ENCODE results near the gene PRKCA.

Gene PRKCA

DNA sequence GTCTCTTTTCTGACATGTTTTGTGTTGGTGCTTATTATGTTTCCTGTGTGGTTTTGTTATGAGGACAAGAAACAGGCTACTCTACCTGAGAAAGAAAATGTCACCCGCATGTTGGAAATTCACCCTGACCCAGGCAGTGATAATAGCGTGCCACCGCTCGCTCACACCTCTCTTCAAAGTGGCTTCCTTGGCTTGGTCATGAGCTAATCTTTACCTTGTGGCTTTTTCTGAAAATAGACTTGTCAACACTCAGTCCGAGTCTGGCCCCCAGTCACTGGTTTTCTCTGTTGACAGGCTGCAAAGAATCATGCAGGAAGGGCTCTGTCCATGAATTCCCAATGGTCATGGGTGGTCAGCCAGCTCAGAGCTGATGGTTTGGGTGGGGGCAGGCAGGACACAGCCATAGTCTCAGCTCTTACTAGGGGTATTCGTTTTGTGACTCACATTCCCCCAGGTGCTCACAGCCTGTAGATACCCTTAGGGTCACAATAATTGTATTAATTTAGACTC, 411.2 kb downstream of the PRKCA start:
- Histone ChIP-seq H3K27ac (no peak overlapping the region), H3K9me3 (ENCODE audit: low read depth, low read length) (no peaks in the 10 kb centered on the region), H3K9ac (ENCODE audit: insufficient read length) (no peak overlapping the region), H3K4me3 (no peak overlapping the region), H3K36me3 (ENCODE audit: insufficient read depth, low read length) (no peaks in the 10 kb centered on the region)
- DNase-seq (ENCODE audit: low read depth, low spot score) = no peak
- TF ChIP-seq POLR2AphosphoS5 (IDR thresholded peaks at IDR 0.05; ENCODE audit: borderline replicate concordance, low read depth, low read length) (no peak), FOXP2 (optimal IDR thresholded peaks at IDR 0.05; ENCODE audit: control extremely low read depth, extremely low read length, insufficient read depth) (no peak), EZH2 (IDR thresholded peaks at IDR 0.05) (no peak)

DNA sequence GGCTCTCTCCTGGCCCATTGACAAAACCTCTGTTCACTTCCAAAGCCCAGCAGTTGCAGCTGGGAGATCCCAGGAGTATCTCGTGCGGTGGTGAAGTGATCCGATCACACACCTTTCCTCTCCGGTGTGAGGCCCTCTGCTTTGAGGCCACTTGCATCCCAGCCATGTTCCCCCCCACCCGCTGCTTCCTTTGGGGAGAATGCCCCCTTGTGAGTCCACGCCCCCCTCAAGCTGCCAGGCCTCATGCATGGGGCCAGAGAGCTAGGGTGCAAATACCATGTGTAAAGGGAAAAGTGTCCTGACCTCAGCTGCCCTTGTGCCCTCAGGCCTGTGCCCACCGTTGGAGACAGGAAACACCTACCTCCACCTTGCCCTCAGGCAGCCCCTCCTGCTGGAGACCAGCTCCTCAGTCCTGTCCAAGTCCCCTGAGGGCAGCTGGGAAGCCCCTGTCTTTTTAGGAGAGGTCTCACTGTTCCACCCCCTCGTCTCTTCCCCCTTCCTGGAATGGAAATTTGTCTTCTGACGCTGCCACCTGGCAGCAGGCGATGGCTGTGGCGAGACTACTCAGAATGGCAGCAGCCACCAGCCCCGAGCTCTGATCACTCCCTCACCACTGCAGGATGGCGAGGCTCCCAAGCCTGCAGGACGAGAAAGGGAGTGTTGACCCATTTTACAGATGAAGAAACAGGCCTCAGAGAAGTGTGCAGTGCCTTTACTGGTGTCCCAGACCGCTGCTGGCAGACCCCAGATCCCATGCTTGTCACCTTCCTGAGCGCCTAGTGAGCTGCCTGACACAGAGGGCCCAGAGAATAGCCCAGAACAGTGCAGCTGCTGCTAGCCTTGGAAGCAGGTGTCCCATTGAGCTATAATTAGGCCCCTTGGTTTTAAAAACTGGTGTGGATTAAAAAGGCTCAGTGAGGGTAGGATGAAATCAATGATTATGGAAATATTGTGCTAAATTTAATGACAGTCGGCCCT, 411.9 kb downstream of the PRKCA start:
- Histone ChIP-seq H3K9me3 (ENCODE audit: low read depth, low read length) (no peaks in the 10 kb centered on the region), H3K27ac (no peak overlapping the region), H3K4me3 (no peak overlapping the region), H3K9ac (ENCODE audit: insufficient read length) (no peak overlapping the region), H3K36me3 (ENCODE audit: insufficient read depth, low read length) (no peaks in the 10 kb centered on the region)
- DNase-seq (ENCODE audit: low read depth, low spot score) = no peak
- TF ChIP-seq POLR2AphosphoS5 (IDR thresholded peaks at IDR 0.05; ENCODE audit: borderline replicate concordance, low read depth, low read length) = no peak

GRCh38 chr17:66715076-66715675, 412.8 kb downstream of the PRKCA start:
- DNase-seq (ENCODE audit: low read depth, low spot score) = no peak
- H3K27ac ChIP-seq = no peak overlapping the region
- H3K36me3 ChIP-seq (ENCODE audit: insufficient read depth, low read length) = no peaks in the 10 kb centered on the region
- H3K4me3 ChIP-seq = no peak overlapping the region
- no peak for TF ChIP-seq POLR2AphosphoS5 (IDR thresholded peaks at IDR 0.05; ENCODE audit: borderline replicate concordance, low read depth, low read length)
- TF ChIP-seq FOXP2 (optimal IDR thresholded peaks at IDR 0.05; ENCODE audit: control extremely low read depth, extremely low read length, insufficient read depth) = no peak
- TF ChIP-seq EZH2 (IDR thresholded peaks at IDR 0.05) = no peak
- no peaks in the 10 kb centered on the region for H3K9me3 ChIP-seq (ENCODE audit: low read depth, low read length)
- no peak overlapping the region for H3K9ac ChIP-seq (ENCODE audit: insufficient read length)

DNA sequence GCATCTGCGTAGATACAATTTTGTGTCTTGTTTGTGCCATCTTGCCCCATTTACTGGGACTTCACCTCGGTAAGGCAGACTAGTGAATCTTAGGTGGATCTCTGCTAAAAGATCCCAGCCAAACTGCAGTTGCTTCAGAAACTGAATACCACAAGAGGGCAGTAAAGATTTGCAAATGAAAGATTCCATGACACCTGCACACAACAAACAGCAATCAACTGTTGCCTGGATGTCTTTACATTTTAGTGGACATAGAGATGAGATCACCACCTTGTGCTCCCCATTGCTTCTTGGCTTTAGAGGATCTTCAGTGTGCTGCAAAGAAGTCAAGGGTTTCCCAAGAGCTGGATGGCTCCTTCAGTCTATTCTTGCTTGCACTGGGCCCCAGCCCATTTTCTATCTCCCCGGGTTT, 413.3 kb downstream of the PRKCA start:
- Histone ChIP-seq H3K36me3 (ENCODE audit: insufficient read depth, low read length) (no peaks in the 10 kb centered on the region), H3K27ac (no peak overlapping the region), H3K9me3 (ENCODE audit: low read depth, low read length) (no peaks in the 10 kb centered on the region), H3K9ac (ENCODE audit: insufficient read length) (no peak overlapping the region), H3K4me3 (no peak overlapping the region)
- peak; percentile 62 for DNase-seq (ENCODE audit: low read depth, low spot score)
- no peak for TF ChIP-seq EZH2 (IDR thresholded peaks at IDR 0.05)
- TF ChIP-seq POLR2AphosphoS5 (IDR thresholded peaks at IDR 0.05; ENCODE audit: borderline replicate concordance, low read depth, low read length) = no peak
- no peak for TF ChIP-seq FOXP2 (optimal IDR thresholded peaks at IDR 0.05; ENCODE audit: control extremely low read depth, extremely low read length, insufficient read depth)

GRCh38 chr17:66716236-66717026, 414.0 kb downstream of the PRKCA start:
- no peak for TF ChIP-seq EZH2 (IDR thresholded peaks at IDR 0.05)
- TF ChIP-seq FOXP2 (optimal IDR thresholded peaks at IDR 0.05; ENCODE audit: control extremely low read depth, extremely low read length, insufficient read depth) = no peak
- TF ChIP-seq POLR2AphosphoS5 (IDR thresholded peaks at IDR 0.05; ENCODE audit: borderline replicate concordance, low read depth, low read length) = peak; percentile 17; the same call in 1 of the 2 replicates
- peak; percentile 80 for DNase-seq (ENCODE audit: low read depth, low spot score)
- H3K9me3 ChIP-seq (ENCODE audit: low read depth, low read length) = no peaks in the 10 kb centered on the region
- H3K4me3 ChIP-seq = peak overlapping the region; percentile 21; the same call in 1 of the 2 replicates
- H3K9ac ChIP-seq (ENCODE audit: insufficient read length) = no peak overlapping the region
- no peaks in the 10 kb centered on the region for H3K36me3 ChIP-seq (ENCODE audit: insufficient read depth, low read length)
- no peak overlapping the region for H3K27ac ChIP-seq

DNA sequence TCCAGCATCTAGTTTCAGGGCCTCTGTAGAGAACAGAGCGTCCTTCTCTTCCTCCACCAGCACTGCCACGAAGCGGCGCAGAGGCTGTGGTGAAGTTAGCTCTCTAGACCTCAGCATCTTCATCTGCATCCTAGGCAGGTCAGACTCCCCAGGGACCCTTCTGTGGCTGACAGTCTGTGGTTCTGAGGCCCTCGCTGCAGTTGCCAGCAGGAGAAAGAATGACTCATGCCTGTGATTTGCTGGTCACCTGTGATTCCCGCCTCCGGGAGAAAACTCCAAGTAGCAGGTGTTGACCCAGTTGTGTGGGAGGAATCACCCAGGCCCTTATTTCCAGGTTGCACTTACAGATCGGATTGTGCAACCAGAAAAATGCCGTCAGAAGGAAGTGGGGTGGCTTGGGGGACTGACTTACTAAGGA, 415.2 kb downstream of the PRKCA start:
- no peak for TF ChIP-seq EZH2 (IDR thresholded peaks at IDR 0.05)
- no peak for TF ChIP-seq FOXP2 (optimal IDR thresholded peaks at IDR 0.05; ENCODE audit: control extremely low read depth, extremely low read length, insufficient read depth)
- TF ChIP-seq POLR2AphosphoS5 (IDR thresholded peaks at IDR 0.05; ENCODE audit: borderline replicate concordance, low read depth, low read length) = no peak
- DNase-seq (ENCODE audit: low read depth, low spot score) = no peak
- Histone ChIP-seq H3K27ac (no peak overlapping the region), H3K36me3 (ENCODE audit: insufficient read depth, low read length) (no peaks in the 10 kb centered on the region), H3K9ac (ENCODE audit: insufficient read length) (no peak overlapping the region), H3K9me3 (ENCODE audit: low read depth, low read length) (no peaks in the 10 kb centered on the region), H3K4me3 (no peak overlapping the region)

DNA sequence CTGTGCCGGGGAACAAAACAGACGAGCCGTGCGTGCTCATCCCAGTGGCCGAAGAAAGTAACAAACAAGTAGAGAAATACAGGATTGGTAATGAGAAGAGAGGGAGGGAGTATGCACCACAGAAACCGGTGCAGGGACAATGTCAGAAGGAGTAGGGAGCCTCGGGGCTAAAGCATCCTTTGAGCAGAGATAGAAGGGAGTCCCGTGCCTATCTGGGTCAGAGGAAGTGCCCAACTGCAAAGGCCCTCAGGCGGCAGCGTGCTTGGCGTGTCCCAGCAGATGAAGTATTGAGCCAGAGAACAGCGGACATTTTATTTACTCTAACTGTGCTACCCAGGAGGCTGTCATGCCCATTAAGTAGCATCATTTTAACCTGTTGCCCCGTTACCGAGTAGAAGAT, 417.6 kb downstream of the PRKCA start:
- Histone ChIP-seq H3K36me3 (ENCODE audit: insufficient read depth, low read length) (no peaks in the 10 kb centered on the region), H3K27ac (no peak overlapping the region), H3K9me3 (ENCODE audit: low read depth, low read length) (no peaks in the 10 kb centered on the region), H3K4me3 (no peak overlapping the region), H3K9ac (ENCODE audit: insufficient read length) (no peak overlapping the region)
- DNase-seq (ENCODE audit: low read depth, low spot score) = no peak
- TF ChIP-seq FOXP2 (optimal IDR thresholded peaks at IDR 0.05; ENCODE audit: control extremely low read depth, extremely low read length, insufficient read depth) (no peak), POLR2AphosphoS5 (IDR thresholded peaks at IDR 0.05; ENCODE audit: borderline replicate concordance, low read depth, low read length) (no peak), EZH2 (IDR thresholded peaks at IDR 0.05) (no peak)

GRCh38 chr17:66720567-66720966, 418.2 kb downstream of the PRKCA start:
- no peaks in the 10 kb centered on the region for H3K9me3 ChIP-seq (ENCODE audit: low read depth, low read length)
- TF ChIP-seq POLR2AphosphoS5 (IDR thresholded peaks at IDR 0.05; ENCODE audit: borderline replicate concordance, low read depth, low read length) (no peak), EZH2 (IDR thresholded peaks at IDR 0.05) (no peak), FOXP2 (optimal IDR thresholded peaks at IDR 0.05; ENCODE audit: control extremely low read depth, extremely low read length, insufficient read depth) (no peak)
- DNase-seq (ENCODE audit: low read depth, low spot score) = no peak
- no peak overlapping the region for H3K9ac ChIP-seq (ENCODE audit: insufficient read length)
- H3K27ac ChIP-seq = no peak overlapping the region
- H3K4me3 ChIP-seq = no peak overlapping the region
- no peaks in the 10 kb centered on the region for H3K36me3 ChIP-seq (ENCODE audit: insufficient read depth, low read length)

Data from SK-N-MC (cell line).